HCT116 (cell line): ENCODE data around the gene FPR1. TPM values are rescaled to one million over a fixed set of nuclear protein-coding genes. Genes with fewer than 3 reads are reported as not detected.

Source experiments
- ATAC-seq: fragments of 200-7000 bp; cut with Tn5 transposase; 2 replicates; pipeline ENCODE4 v1.9.1; 2020; ENCODE audit warnings: mild to moderate bottlenecking, moderate library complexity
- BruUV-seq: library from RNA; stranded (reverse); fragments of 400-500 nt; replicated peaks from 2 replicates; lab custom pipeline; 2021; lab: Mats Ljungman, UMichigan
- CTCF ChIA-PET: fragments of 300-600 bp; sonication (Branson Sonifier 250); formaldehyde crosslinking; loops from one replicate; lab custom pipeline; 2021; ENCODE audit warnings: antibody characterized with exemption; lab: Charles Lee
- POLR2A ChIA-PET: fragments of 300-600, 350-600 bp; sonication (Branson Sonifier 250); formaldehyde crosslinking; loops from one replicate; lab custom pipeline; 2021; ENCODE audit warnings: antibody characterized with exemption; lab: Charles Lee
- RAD21 ChIA-PET, 2 experiments: fragments of 300-600 bp; sonication (Branson Sonifier 250); formaldehyde crosslinking; loops; one replicate each; lab custom pipeline; 2023; ENCODE audit warnings: low total read pairs in 2 of 2; ENCODE audit not compliant: uncharacterized antibody in 2 of 2, unreplicated experiment in 2 of 2, low non-redundant PET in 1 of 2; lab: Charles Lee
- DNase-seq: peaks from one replicate; pipeline ENCODE4 v3.0.0-alpha.2; 2010; ENCODE audit warnings: low read depth, low spot score
- H2AFZ ChIP-seq: fragments of 200-600 bp; shearing (Covaris generic), sonication (generic); 2 replicates; pipeline ENCODE4 v1.6.1; 2017; ENCODE audit warnings: low read depth, mixed run types, mixed read lengths, antibody characterized with exemption, low read length; ENCODE audit not compliant: poor library complexity, severe bottlenecking
- H3K27ac ChIP-seq: 2 replicates; pipeline ENCODE4 v1.5.1; 2012; ENCODE audit warnings: low read depth, low read length
- H3K27me3 ChIP-seq: fragments of 200-600 bp; sonication (generic); 2 replicates; pipeline ENCODE4 v1.6.1; 2016; ENCODE audit warnings: mixed run types, low read length, mixed read lengths; ENCODE audit not compliant: insufficient read depth
- H3K36me3 ChIP-seq, 2 experiments: fragments of 200-500 bp in 1 of 2; fragments of 200-600 bp in 1 of 2; sonication (Bioruptor generic) in 1 of 2; sonication (generic) in 1 of 2; 2 replicates each; pipeline versions ENCODE4 v1.5.1 to v1.6.1; 2014 to 2016; ENCODE audit warnings: low read length in 2 of 2, inconsistent platforms in 1 of 2, mixed read lengths in 1 of 2, mixed run types in 1 of 2; ENCODE audit not compliant: insufficient read depth in 2 of 2, control insufficient read depth in 1 of 2
- H3K4me1 ChIP-seq, 2 experiments: fragments of 200-600 bp in 1 of 2; sonication (generic) in 1 of 2; 2 replicates each; pipeline versions ENCODE4 v1.5.1 to v1.6.1; 2012 to 2017; ENCODE audit warnings: low read length in 2 of 2, inconsistent platforms in 1 of 2, mild to moderate bottlenecking in 1 of 2, mixed read lengths in 1 of 2, mixed run types in 1 of 2, moderate library complexity in 1 of 2; ENCODE audit not compliant: insufficient read depth in 2 of 2, control insufficient read depth in 1 of 2
- H3K4me2 ChIP-seq: fragments of 200-600 bp; sonication (generic); 2 replicates; pipeline ENCODE4 v1.6.1; 2017; ENCODE audit warnings: mixed run types, low read length, mixed read lengths
- H3K4me3 ChIP-seq, 2 experiments: fragments of 200-600 bp in 1 of 2; sonication (generic) in 1 of 2; replicated peaks in 1 of 2; 2 replicates each; pipeline ENCODE4 v1.5.1; 2011 to 2016; ENCODE audit warnings: low read length in 2 of 2, control low read depth in 1 of 2, low read depth in 1 of 2, mild to moderate bottlenecking in 1 of 2, mixed read lengths in 1 of 2, mixed run types in 1 of 2
- H3K79me2 ChIP-seq: fragments of 200-600 bp; sonication (generic); 2 replicates; pipeline ENCODE4 v1.6.1; 2017; ENCODE audit warnings: mild to moderate bottlenecking, mixed run types, low read length, moderate library complexity, mixed read lengths; ENCODE audit not compliant: insufficient read depth
- H3K9ac ChIP-seq: fragments of 200-600 bp; sonication (generic); 2 replicates; pipeline ENCODE4 v1.6.1; 2016; ENCODE audit warnings: low read length, mixed read lengths
- H3K9me2 ChIP-seq: fragments of 200-600 bp; sonication (generic), shearing (Covaris generic); 2 replicates; pipeline ENCODE4 v1.6.1; 2017; ENCODE audit warnings: mixed run types, mild to moderate bottlenecking, moderate library complexity; ENCODE audit not compliant: insufficient read depth
- H3K9me3 ChIP-seq, 2 experiments: fragments of 200-500 bp in 1 of 2; fragments of 200-600 bp in 1 of 2; sonication (Bioruptor generic) in 1 of 2; sonication (generic) in 1 of 2; 2 replicates each; pipeline ENCODE4 v1.6.1; 2014 to 2017; ENCODE audit warnings: low read length in 2 of 2, mixed read lengths in 2 of 2, inconsistent platforms in 1 of 2, low read depth in 1 of 2, mild to moderate bottlenecking in 1 of 2, mixed run types in 1 of 2, moderate library complexity in 1 of 2; ENCODE audit not compliant: control insufficient read depth in 1 of 2, insufficient read depth in 1 of 2
- H4K20me1 ChIP-seq: fragments of 200-600 bp; sonication (generic), shearing (Covaris generic); 2 replicates; pipeline ENCODE4 v1.6.1; 2017; ENCODE audit warnings: mixed run types, mild to moderate bottlenecking, moderate library complexity; ENCODE audit not compliant: insufficient read depth
- CEBPB ChIP-seq: IDR thresholded peaks from 2 replicates; pipeline ENCODE4 v1.6.1; 2012; ENCODE audit warnings: low read depth
- EGR1 ChIP-seq: IDR thresholded peaks from 2 replicates; pipeline ENCODE4 v1.6.1; 2012; ENCODE audit warnings: low read depth
- ELF1 ChIP-seq: IDR thresholded peaks from 2 replicates; pipeline ENCODE4 v1.6.1; 2012; ENCODE audit warnings: low read depth, borderline replicate concordance
- FOSL1 ChIP-seq: IDR thresholded peaks from 2 replicates; pipeline ENCODE4 v1.6.1; 2012; ENCODE audit warnings: low read depth
- RAD21 ChIP-seq: IDR thresholded peaks from 2 replicates; pipeline ENCODE4 v1.6.1; 2012; ENCODE audit warnings: low read depth, mild to moderate bottlenecking
- SIN3A ChIP-seq: IDR thresholded peaks from 2 replicates; pipeline ENCODE4 v1.6.1; 2012; ENCODE audit warnings: low read depth
- SP1 ChIP-seq: IDR thresholded peaks from 2 replicates; pipeline ENCODE4 v1.6.1; 2012; ENCODE audit warnings: low read depth
- ZFX ChIP-seq: fragments of 450-650 bp; IDR thresholded peaks from 2 replicates; pipeline ENCODE4 v1.6.1; 2017
- intact Hi-C: fragments of 100-400 bp; cut with micrococcal nuclease; formaldehyde crosslinking; loops from 2 replicates; pipeline ENCODE4 v1.10.0; 2022
- total RNA-seq: library from RNA; stranded (reverse); gene quantifications from one replicate; pipeline ENCODE4 v1.2.1, GENCODE V29; 2021; ENCODE audit not compliant: unreplicated experiment
- TF ChIP-seq, protein P1 (sequence below): IDR thresholded peaks from 2 replicates; pipeline ENCODE4 v1.6.1; 2012; ENCODE audit warnings: low read depth
- TF ChIP-seq, protein P2 (sequence below): IDR thresholded peaks from 2 replicates; pipeline ENCODE4 v1.6.1; 2012

The FPR1 gene
- total RNA-seq, 1 experiment from 2014 or later = not detected

- H2AFZ ChIP-seq = no peak overlapping the region
- ATAC-seq = no peak; the same call in 1 of the 2 replicates
These were observed 24.3 kb downstream of the FPR1 start for GRCh38 chr19:51727349-51727880.

More at GRCh38 chr19:51727349-51727880, 24.3 kb downstream of the FPR1 start:
- ChIA-PET CTCF (no interaction called here), POLR2A (no interaction called here), RAD21 (no interaction called here)
- BruUV-seq = no TSS peak
- intact Hi-C loops = no loop called here
- Histone ChIP-seq H3K36me3 (no peaks in the 10 kb centered on the region), H3K4me3 (no peak overlapping the region), H3K9me3 (no peaks in the 10 kb centered on the region), H3K27ac (no peak overlapping the region), H3K27me3 (no peaks in the 10 kb centered on the region), H4K20me1 (no peaks in the 10 kb centered on the region), H3K4me1 (peaks cover 0 to 6% of the 10 kb centered on the region in 2 experiments; a peak in 1 of 4 replicates), H3K9me2 (no peaks in the 10 kb centered on the region), H3K79me2 (no peaks in the 10 kb centered on the region), H3K4me2 (no peak overlapping the region), H3K9ac (no peak overlapping the region)
- no peak for TF ChIP-seq EGR1
- TF ChIP-seq RAD21 = no peak
- no peak for TF ChIP-seq ZFX
- TF ChIP-seq SIN3A = no peak
- TF ChIP-seq FOSL1 = no peak
- TF ChIP-seq CEBPB = no peak
- TF ChIP-seq, protein P1, sequence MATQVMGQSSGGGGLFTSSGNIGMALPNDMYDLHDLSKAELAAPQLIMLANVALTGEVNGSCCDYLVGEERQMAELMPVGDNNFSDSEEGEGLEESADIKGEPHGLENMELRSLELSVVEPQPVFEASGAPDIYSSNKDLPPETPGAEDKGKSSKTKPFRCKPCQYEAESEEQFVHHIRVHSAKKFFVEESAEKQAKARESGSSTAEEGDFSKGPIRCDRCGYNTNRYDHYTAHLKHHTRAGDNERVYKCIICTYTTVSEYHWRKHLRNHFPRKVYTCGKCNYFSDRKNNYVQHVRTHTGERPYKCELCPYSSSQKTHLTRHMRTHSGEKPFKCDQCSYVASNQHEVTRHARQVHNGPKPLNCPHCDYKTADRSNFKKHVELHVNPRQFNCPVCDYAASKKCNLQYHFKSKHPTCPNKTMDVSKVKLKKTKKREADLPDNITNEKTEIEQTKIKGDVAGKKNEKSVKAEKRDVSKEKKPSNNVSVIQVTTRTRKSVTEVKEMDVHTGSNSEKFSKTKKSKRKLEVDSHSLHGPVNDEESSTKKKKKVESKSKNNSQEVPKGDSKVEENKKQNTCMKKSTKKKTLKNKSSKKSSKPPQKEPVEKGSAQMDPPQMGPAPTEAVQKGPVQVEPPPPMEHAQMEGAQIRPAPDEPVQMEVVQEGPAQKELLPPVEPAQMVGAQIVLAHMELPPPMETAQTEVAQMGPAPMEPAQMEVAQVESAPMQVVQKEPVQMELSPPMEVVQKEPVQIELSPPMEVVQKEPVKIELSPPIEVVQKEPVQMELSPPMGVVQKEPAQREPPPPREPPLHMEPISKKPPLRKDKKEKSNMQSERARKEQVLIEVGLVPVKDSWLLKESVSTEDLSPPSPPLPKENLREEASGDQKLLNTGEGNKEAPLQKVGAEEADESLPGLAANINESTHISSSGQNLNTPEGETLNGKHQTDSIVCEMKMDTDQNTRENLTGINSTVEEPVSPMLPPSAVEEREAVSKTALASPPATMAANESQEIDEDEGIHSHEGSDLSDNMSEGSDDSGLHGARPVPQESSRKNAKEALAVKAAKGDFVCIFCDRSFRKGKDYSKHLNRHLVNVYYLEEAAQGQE = no peak
- TF ChIP-seq, protein P2, sequence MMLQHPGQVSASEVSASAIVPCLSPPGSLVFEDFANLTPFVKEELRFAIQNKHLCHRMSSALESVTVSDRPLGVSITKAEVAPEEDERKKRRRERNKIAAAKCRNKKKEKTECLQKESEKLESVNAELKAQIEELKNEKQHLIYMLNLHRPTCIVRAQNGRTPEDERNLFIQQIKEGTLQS = no peak
- no peak for TF ChIP-seq SP1
- TF ChIP-seq ELF1 = no peak
- DNase-seq = no peak
